ENCODE measurements around the gene GPR31. TPM values are rescaled to one million over a fixed set of nuclear protein-coding genes. Genes with fewer than 3 reads are reported as not detected.
A peak's percentile ranks its signal among the peaks of the same experiment; 100 is the strongest.

The GPR31 gene
- total and polyA plus RNA-seq, 9 of the 15 experiments (the other 6 are each of a cell fraction or from before 2014, with no cell fraction given) = not detected

DNA sequence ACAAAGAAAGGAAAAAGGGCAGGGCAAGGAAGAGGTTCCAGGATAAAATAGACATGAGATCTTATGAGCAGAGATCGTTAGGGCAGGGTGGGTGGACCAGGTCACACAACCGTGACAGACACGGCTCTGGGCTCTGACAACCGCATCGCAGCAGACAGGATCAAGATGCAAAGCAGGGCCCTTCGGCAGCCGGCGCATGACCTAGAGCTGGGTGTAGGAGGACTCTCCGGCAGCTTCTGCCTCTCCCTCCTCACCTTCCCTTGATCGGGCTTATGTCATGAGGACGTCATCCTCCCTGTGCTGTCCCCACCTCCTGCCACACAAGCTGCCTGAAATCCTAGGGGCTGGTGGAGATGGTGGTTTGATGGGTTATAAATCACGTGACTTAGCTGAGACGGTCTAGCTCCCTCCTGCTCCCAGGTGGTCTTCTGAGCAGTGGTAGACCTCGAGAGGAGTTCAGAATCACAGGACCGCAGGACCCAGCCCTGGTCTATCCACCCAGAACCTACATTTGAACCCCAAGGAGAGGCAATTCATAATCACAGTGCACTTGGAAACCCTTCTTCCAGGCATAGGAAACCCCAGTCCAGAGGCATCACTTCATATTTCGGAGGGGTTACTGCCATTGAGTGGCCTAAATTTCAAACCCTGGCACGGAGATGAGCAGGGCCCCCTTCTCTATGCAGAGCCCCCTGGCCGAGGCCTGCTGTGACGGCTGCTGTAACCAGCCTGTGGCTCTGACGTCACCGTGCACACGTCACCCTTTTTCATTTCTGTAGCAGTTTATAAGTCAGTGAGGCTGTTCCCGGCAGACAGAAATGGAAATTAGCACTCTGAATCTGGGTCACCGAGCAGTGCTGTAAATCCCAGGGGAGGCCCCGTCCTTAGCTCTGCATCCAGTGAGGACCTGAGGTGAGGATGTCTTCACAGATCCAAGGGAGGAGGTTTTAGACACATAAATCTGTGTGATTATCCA lies 43.6 kb downstream of the GPR31 start (continued):
- no peak for TF ChIP-seq MCM3 (IDR thresholded peaks at IDR 0.05)
- TF ChIP-seq MXI1 (IDR thresholded peaks at IDR 0.05; ENCODE audit: low read depth, low read length) = no peak
- TF ChIP-seq ZKSCAN8 (CRISPR knock-in tag; IDR thresholded peaks at IDR 0.05) = no peak
- TF ChIP-seq ZNF707 (CRISPR knock-in tag; conservative IDR thresholded peaks at IDR 0.05) = no peak
- no peak for TF ChIP-seq TAF1 (IDR thresholded peaks at IDR 0.05; ENCODE audit: control insufficient read depth, extremely low read depth, insufficient read depth, low read length, severe bottlenecking)
- TF ChIP-seq ZNF431 (CRISPR knock-in tag; IDR thresholded peaks at IDR 0.05) = no peak
- no peak for TF ChIP-seq ZBTB8A (IDR thresholded peaks at IDR 0.05; ENCODE audit: partially characterized antibody)
- TF ChIP-seq ZBED1 (IDR thresholded peaks at IDR 0.05) = no peak
- TF ChIP-seq NUFIP1 (IDR thresholded peaks at IDR 0.05; ENCODE audit: partially characterized antibody) = no peak
- TF ChIP-seq ZC3H11A (IDR thresholded peaks at IDR 0.05; ENCODE audit: low read depth, low read length) = no peak
- TF ChIP-seq ZNF75A (CRISPR knock-in tag; IDR thresholded peaks at IDR 0.05) = no peak
- TF ChIP-seq RFX5 (IDR thresholded peaks at IDR 0.05; ENCODE audit: low read depth, low read length) = no peak
- no peak for TF ChIP-seq CHD2 (IDR thresholded peaks at IDR 0.05; ENCODE audit: low read depth, low read length)
- TF ChIP-seq SAP30 (IDR thresholded peaks at IDR 0.05; ENCODE audit: borderline replicate concordance, insufficient read depth, low read depth, low read length, poor library complexity, severe bottlenecking) = no peak
- TF ChIP-seq, protein P1, sequence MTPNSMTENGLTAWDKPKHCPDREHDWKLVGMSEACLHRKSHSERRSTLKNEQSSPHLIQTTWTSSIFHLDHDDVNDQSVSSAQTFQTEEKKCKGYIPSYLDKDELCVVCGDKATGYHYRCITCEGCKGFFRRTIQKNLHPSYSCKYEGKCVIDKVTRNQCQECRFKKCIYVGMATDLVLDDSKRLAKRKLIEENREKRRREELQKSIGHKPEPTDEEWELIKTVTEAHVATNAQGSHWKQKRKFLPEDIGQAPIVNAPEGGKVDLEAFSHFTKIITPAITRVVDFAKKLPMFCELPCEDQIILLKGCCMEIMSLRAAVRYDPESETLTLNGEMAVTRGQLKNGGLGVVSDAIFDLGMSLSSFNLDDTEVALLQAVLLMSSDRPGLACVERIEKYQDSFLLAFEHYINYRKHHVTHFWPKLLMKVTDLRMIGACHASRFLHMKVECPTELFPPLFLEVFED (CRISPR knock-in tag; conservative IDR thresholded peaks at IDR 0.05) = no peak
- TF ChIP-seq ATF1 (CRISPR knock-in tag; IDR thresholded peaks at IDR 0.05) = no peak
- peak; percentile 78 for TF ChIP-seq ATF1 (tag; IDR thresholded peaks at IDR 0.05)
- TF ChIP-seq, protein P2, sequence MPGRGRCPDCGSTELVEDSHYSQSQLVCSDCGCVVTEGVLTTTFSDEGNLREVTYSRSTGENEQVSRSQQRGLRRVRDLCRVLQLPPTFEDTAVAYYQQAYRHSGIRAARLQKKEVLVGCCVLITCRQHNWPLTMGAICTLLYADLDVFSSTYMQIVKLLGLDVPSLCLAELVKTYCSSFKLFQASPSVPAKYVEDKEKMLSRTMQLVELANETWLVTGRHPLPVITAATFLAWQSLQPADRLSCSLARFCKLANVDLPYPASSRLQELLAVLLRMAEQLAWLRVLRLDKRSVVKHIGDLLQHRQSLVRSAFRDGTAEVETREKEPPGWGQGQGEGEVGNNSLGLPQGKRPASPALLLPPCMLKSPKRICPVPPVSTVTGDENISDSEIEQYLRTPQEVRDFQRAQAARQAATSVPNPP (IDR thresholded peaks at IDR 0.05; ENCODE audit: borderline replicate concordance, insufficient read depth, insufficient read length) = no peak
- TF ChIP-seq ELF4 (CRISPR knock-in tag; IDR thresholded peaks at IDR 0.05) = no peak
- TF ChIP-seq, protein P3, sequence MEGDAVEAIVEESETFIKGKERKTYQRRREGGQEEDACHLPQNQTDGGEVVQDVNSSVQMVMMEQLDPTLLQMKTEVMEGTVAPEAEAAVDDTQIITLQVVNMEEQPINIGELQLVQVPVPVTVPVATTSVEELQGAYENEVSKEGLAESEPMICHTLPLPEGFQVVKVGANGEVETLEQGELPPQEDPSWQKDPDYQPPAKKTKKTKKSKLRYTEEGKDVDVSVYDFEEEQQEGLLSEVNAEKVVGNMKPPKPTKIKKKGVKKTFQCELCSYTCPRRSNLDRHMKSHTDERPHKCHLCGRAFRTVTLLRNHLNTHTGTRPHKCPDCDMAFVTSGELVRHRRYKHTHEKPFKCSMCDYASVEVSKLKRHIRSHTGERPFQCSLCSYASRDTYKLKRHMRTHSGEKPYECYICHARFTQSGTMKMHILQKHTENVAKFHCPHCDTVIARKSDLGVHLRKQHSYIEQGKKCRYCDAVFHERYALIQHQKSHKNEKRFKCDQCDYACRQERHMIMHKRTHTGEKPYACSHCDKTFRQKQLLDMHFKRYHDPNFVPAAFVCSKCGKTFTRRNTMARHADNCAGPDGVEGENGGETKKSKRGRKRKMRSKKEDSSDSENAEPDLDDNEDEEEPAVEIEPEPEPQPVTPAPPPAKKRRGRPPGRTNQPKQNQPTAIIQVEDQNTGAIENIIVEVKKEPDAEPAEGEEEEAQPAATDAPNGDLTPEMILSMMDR (IDR thresholded peaks at IDR 0.05 in 2 of 3, conservative IDR thresholded peaks at IDR 0.05 in 1 of 3; ENCODE audit: insufficient read depth in 2 of 3, low read depth in 1 of 3, low read length in 3 of 3) = no peak
- no peak for TF ChIP-seq ZNF253 (CRISPR knock-in tag; conservative IDR thresholded peaks at IDR 0.05)
- peak; percentile 70 for TF ChIP-seq TOE1 (IDR thresholded peaks at IDR 0.05; ENCODE audit: borderline replicate concordance)
- no peak for TF ChIP-seq TOE1 (CRISPR knock-in tag; IDR thresholded peaks at IDR 0.05; ENCODE audit: borderline replicate concordance, low read depth)
- TF ChIP-seq CBFA2T2 (conservative IDR thresholded peaks at IDR 0.05) = 0 out of 2 replicates have a peak, but pooled peaks have one; percentile 30
- TF ChIP-seq ZNF146 (CRISPR knock-in tag; IDR thresholded peaks at IDR 0.05; ENCODE audit: unreplicated experiment) = no peak
- TF ChIP-seq ILF3 (IDR thresholded peaks at IDR 0.05; ENCODE audit: borderline replicate concordance) = no peak

Data from K562 (cell line).